Left ventricle myocardium inferior (tissue), 1 donor: ENCODE data around the gene HSPA8. TPM values are rescaled to one million over a fixed set of nuclear protein-coding genes. Genes with fewer than 3 reads are reported as not detected.

Source experiments
- DNase-seq: peaks from one replicate; pipeline ENCODE4 v3.0.0-alpha.2; 2020
- H3K27ac ChIP-seq: fragments of 200-600 bp; replicated peaks from 2 replicates; pipeline ENCODE4 v1.8.0; 2021
- H3K27me3 ChIP-seq: fragments of 200-600 bp; 2 replicates; pipeline ENCODE4 v1.8.0; 2021; ENCODE audit warnings: low read depth
- H3K36me3 ChIP-seq: fragments of 200-600 bp; 2 replicates; pipeline ENCODE4 v1.8.0; 2021
- H3K4me1 ChIP-seq: fragments of 200-600 bp; 2 replicates; pipeline ENCODE4 v1.8.0; 2021
- H3K4me3 ChIP-seq: fragments of 200-600 bp; 2 replicates; pipeline ENCODE4 v1.8.0; 2021; ENCODE audit warnings: mild to moderate bottlenecking, moderate library complexity
- H3K9me3 ChIP-seq: fragments of 200-600 bp; replicated peaks from 2 replicates; pipeline ENCODE4 v1.8.0; 2021
- intact Hi-C: fragments of 100-400 bp; cut with micrococcal nuclease; formaldehyde crosslinking; loops from one replicate; pipeline ENCODE4 v1.11.0; 2022
- total RNA-seq: library from RNA; stranded (reverse); fragmentation: NEBNext Ultra II Directional; extraction: Animal tissue kit (Norgen Biotek cat#: 25700); gene quantifications from one replicate; pipeline ENCODE4 v1.2.1, GENCODE V29; 2021
- TF ChIP-seq, protein P1 (sequence below): fragments of 200-600 bp; IDR thresholded peaks from 2 replicates; pipeline ENCODE4 v1.8.0; 2021; ENCODE audit warnings: antibody characterized with exemption, mild to moderate bottlenecking, borderline replicate concordance
- donor health status: DM: no; HTN: yes; CAD: no; lungs with severe emphysema.

Gene HSPA8
- total RNA-seq, 1 donor from 2014 or later = 1,405 TPM

- intact Hi-C loops = no loop called here
- Histone ChIP-seq H3K27me3 (peaks cover 17% of the 10 kb centered on the region), H3K36me3 (no peaks in the 10 kb centered on the region), H3K4me3 (no peak overlapping the region), H3K4me1 (peaks cover 13% of the 10 kb centered on the region), H3K9me3 (no peaks in the 10 kb centered on the region), H3K27ac (no peak overlapping the region)
- DNase-seq = no peak
- TF ChIP-seq, protein P1, sequence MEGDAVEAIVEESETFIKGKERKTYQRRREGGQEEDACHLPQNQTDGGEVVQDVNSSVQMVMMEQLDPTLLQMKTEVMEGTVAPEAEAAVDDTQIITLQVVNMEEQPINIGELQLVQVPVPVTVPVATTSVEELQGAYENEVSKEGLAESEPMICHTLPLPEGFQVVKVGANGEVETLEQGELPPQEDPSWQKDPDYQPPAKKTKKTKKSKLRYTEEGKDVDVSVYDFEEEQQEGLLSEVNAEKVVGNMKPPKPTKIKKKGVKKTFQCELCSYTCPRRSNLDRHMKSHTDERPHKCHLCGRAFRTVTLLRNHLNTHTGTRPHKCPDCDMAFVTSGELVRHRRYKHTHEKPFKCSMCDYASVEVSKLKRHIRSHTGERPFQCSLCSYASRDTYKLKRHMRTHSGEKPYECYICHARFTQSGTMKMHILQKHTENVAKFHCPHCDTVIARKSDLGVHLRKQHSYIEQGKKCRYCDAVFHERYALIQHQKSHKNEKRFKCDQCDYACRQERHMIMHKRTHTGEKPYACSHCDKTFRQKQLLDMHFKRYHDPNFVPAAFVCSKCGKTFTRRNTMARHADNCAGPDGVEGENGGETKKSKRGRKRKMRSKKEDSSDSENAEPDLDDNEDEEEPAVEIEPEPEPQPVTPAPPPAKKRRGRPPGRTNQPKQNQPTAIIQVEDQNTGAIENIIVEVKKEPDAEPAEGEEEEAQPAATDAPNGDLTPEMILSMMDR = no peak
These were observed 43.2 kb downstream of the HSPA8 start for GRCh38 chr11:123018702-123019101.

DNA sequence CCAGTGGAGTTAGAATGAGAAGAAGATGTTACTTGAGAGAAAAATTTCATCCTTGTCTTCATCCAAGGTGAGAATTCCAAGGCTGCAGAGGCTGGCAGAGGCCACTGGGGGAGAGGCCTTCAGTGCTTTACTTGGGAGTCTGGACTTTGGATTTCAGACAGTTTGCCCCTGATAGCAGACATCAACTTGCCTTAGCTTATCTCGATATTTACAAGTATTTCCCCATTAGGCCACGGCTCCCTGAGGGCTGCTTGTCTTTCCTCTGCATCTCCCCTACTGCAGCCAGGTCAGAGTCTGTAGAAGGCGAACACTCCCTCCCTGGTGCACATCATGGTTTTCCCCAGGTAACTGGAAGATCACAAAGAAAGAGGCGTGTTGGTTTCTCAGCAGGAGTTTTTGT lies 50.4 kb downstream of the HSPA8 start:
- Histone ChIP-seq H3K27ac (no peak overlapping the region), H3K9me3 (no peaks in the 10 kb centered on the region), H3K4me1 (no peaks in the 10 kb centered on the region), H3K36me3 (no peaks in the 10 kb centered on the region), H3K27me3 (peaks cover 57% of the 10 kb centered on the region), H3K4me3 (no peak overlapping the region)
- TF ChIP-seq, protein P1 = no peak
- intact Hi-C loops = no loop called here
- no peak for DNase-seq

Other genes starting within 250 kb of the HSPA8 start
- gene CRTAM, start 223.6 kb downstream of the HSPA8 start, total RNA-seq = not detected
- 1.8 TPM for gene JHY, start 179.4 kb downstream of the HSPA8 start, total RNA-seq
- gene BSX, start 80.3 kb downstream of the HSPA8 start, total RNA-seq = not detected
- 3.4 TPM for gene CLMP, start 133.1 kb upstream of the HSPA8 start, total RNA-seq